Neural cell (in vitro differentiated cells): ENCODE results near the gene SLC37A1. TPM values are rescaled to one million over a fixed set of nuclear protein-coding genes. Genes with fewer than 3 reads are reported as not detected.

Experiments used
- H2AFZ ChIP-seq: fragments of 200-600, 300-800 bp; sonication (generic), shearing (Covaris generic); 2 replicates; pipeline ENCODE4 v1.6.0; 2014; ENCODE audit warnings: low read depth, mild to moderate bottlenecking, antibody characterized with exemption, low read length, moderate library complexity
- H3F3A ChIP-seq: fragments of 200-600 bp; shearing (Covaris generic); 2 replicates; pipeline ENCODE4 v1.6.1; 2016; ENCODE audit warnings: mild to moderate bottlenecking, moderate library complexity, mixed read lengths, antibody characterized with exemption, low read length; ENCODE audit not compliant: insufficient read depth, poor library complexity, severe bottlenecking
- H3K27ac ChIP-seq: fragments of 200-600, 300-800 bp; sonication (generic), shearing (Covaris generic); 2 replicates; pipeline ENCODE4 v1.5.1; 2014; ENCODE audit warnings: mild to moderate bottlenecking, low read length, moderate library complexity
- H3K27me3 ChIP-seq: fragments of 300-800, 200-600 bp; sonication (generic), shearing (Covaris generic); 2 replicates; pipeline ENCODE4 v1.6.0; 2014; ENCODE audit warnings: mild to moderate bottlenecking, low read depth, low read length, moderate library complexity; ENCODE audit not compliant: insufficient read depth
- H3K36me3 ChIP-seq: fragments of 300-800, 200-600 bp; sonication (generic), shearing (Covaris generic); 2 replicates; pipeline ENCODE4 v1.5.1; 2014; ENCODE audit warnings: mild to moderate bottlenecking, antibody characterized with exemption, low read length, moderate library complexity; ENCODE audit not compliant: insufficient read depth
- H3K4me2 ChIP-seq: fragments of 300-800, 200-600 bp; sonication (generic), shearing (Covaris generic); 2 replicates; pipeline ENCODE4 v1.6.0; 2014; ENCODE audit warnings: mild to moderate bottlenecking, low read length
- H3K4me3 ChIP-seq: fragments of 300-800, 200-600 bp; sonication (generic), shearing (Covaris generic); 2 replicates; pipeline ENCODE4 v1.5.1; 2014; ENCODE audit warnings: mild to moderate bottlenecking, low read length, moderate library complexity
- H3K79me2 ChIP-seq: fragments of 200-600 bp; shearing (Covaris generic); replicated peaks from 2 replicates; pipeline ENCODE4 v1.6.0; 2014; ENCODE audit warnings: mild to moderate bottlenecking, low read length, moderate library complexity; ENCODE audit not compliant: insufficient read depth
- H3K9ac ChIP-seq: fragments of 300-800, 200-600 bp; sonication (generic), shearing (Covaris generic); 2 replicates; pipeline ENCODE4 v1.6.1; 2016; ENCODE audit warnings: mild to moderate bottlenecking, low read length, mixed read lengths
- H3K9me2 ChIP-seq: fragments of 200-600 bp; shearing (Covaris generic); 2 replicates; pipeline ENCODE4 v1.6.1; 2016; ENCODE audit warnings: mild to moderate bottlenecking, low read length, mixed read lengths; ENCODE audit not compliant: insufficient read depth
- H3K9me3 ChIP-seq: fragments of 200-600, 300-800 bp; sonication (generic), shearing (Covaris generic); 2 replicates; pipeline ENCODE4 v1.6.1; 2016; ENCODE audit warnings: mild to moderate bottlenecking, mixed run types, low read length, moderate library complexity, mixed read lengths
- H4K20me1 ChIP-seq: fragments of 200-600 bp; shearing (Covaris generic); 2 replicates; pipeline ENCODE4 v1.6.1; 2016; ENCODE audit warnings: mild to moderate bottlenecking, mixed run types; ENCODE audit not compliant: insufficient read depth
- CTCF ChIP-seq: fragments of 450-650 bp; IDR thresholded peaks from 2 replicates; pipeline ENCODE4 v1.5.1; 2014; ENCODE audit warnings: antibody characterized with exemption, mild to moderate bottlenecking, moderate library complexity; ENCODE audit not compliant: poor library complexity, severe bottlenecking
- EP300 ChIP-seq: fragments of 450-650 bp; conservative IDR thresholded peaks from 2 replicates; pipeline ENCODE4 v1.6.1; 2014; ENCODE audit warnings: antibody characterized with exemption, mild to moderate bottlenecking, moderate library complexity; ENCODE audit not compliant: poor library complexity, severe bottlenecking
- EZH2 ChIP-seq: fragments of 200-600, 300-800 bp; shearing (Covaris generic), sonication (generic); IDR thresholded peaks from 2 replicates; pipeline ENCODE4 v1.6.1; 2014; ENCODE audit warnings: antibody characterized with exemption, low read length, borderline replicate concordance, mild to moderate bottlenecking; ENCODE audit not compliant: insufficient read depth, poor library complexity, severe bottlenecking
- MXI1 ChIP-seq: fragments of 450-650 bp; conservative IDR thresholded peaks from 2 replicates; pipeline ENCODE4 v1.6.1; 2014; ENCODE audit warnings: antibody characterized with exemption, mild to moderate bottlenecking; ENCODE audit not compliant: poor library complexity, severe bottlenecking
- POLR2AphosphoS5 ChIP-seq: IDR thresholded peaks from 2 replicates; pipeline ENCODE4 v1.6.1; 2012
- RAD21 ChIP-seq: fragments of 450-650 bp; conservative IDR thresholded peaks from 2 replicates; pipeline ENCODE4 v1.6.1; 2014; ENCODE audit warnings: antibody characterized with exemption, mild to moderate bottlenecking, moderate library complexity
- REST ChIP-seq: IDR thresholded peaks from 2 replicates; pipeline ENCODE4 v1.6.1; 2012; ENCODE audit warnings: borderline replicate concordance
- SMC3 ChIP-seq: fragments of 450-650 bp; conservative IDR thresholded peaks from 2 replicates; pipeline ENCODE4 v1.6.1; 2014; ENCODE audit warnings: antibody characterized with exemption, mild to moderate bottlenecking, moderate library complexity; ENCODE audit not compliant: poor library complexity
- TAF1 ChIP-seq: IDR thresholded peaks from 2 replicates; pipeline ENCODE4 v1.6.1; 2012; ENCODE audit warnings: low read depth
- polyA plus RNA-seq: library from polyadenylated mRNA; depleted of rRNA; stranded (reverse); fragments of >200 nt; gene quantifications from 2 replicates; pipeline ENCODE4 v1.2.3, GENCODE V29; 2014

Gene SLC37A1
- polyA plus RNA-seq, 1 donor from 2014 or later: 60.7 TPM

GRCh38 chr21:42473498-42474042 lies 40.1 kb upstream of the SLC37A1 start:
- Histone ChIP-seq H3F3A (no peaks in the 10 kb centered on the region), H3K27ac (no peak overlapping the region), H3K9me3 (no peaks in the 10 kb centered on the region), H3K27me3 (no peaks in the 10 kb centered on the region), H3K9ac (no peak overlapping the region), H2AFZ (no peak overlapping the region), H3K36me3 (no peaks in the 10 kb centered on the region), H3K9me2 (no peaks in the 10 kb centered on the region), H3K4me3 (no peak overlapping the region), H4K20me1 (no peaks in the 10 kb centered on the region), H3K4me2 (no peak overlapping the region), H3K79me2 (no peaks in the 10 kb centered on the region)
- TF ChIP-seq RAD21 (no peak), SMC3 (no peak), TAF1 (no peak), REST (no peak), POLR2AphosphoS5 (no peak), EZH2 (no peak), CTCF (no peak), EP300 (no peak), MXI1 (no peak)

GRCh38 chr21:42474043-42474831 lies 39.4 kb upstream of the SLC37A1 start:
- H2AFZ ChIP-seq: no peak overlapping the region
- H3K79me2 ChIP-seq: no peaks in the 10 kb centered on the region
- no peak overlapping the region for H3K4me3 ChIP-seq
- H3K36me3 ChIP-seq: no peaks in the 10 kb centered on the region
- no peaks in the 10 kb centered on the region for H4K20me1 ChIP-seq
- no peak overlapping the region for H3K4me2 ChIP-seq
- H3F3A ChIP-seq: no peaks in the 10 kb centered on the region
- H3K9ac ChIP-seq: no peak overlapping the region
- no peaks in the 10 kb centered on the region for H3K9me2 ChIP-seq
- no peaks in the 10 kb centered on the region for H3K9me3 ChIP-seq
- H3K27ac ChIP-seq: no peak overlapping the region
- no peaks in the 10 kb centered on the region for H3K27me3 ChIP-seq
- TF ChIP-seq EZH2: no peak
- no peak for TF ChIP-seq REST
- TF ChIP-seq MXI1: no peak
- no peak for TF ChIP-seq RAD21
- TF ChIP-seq EP300: no peak
- no peak for TF ChIP-seq TAF1
- TF ChIP-seq SMC3: no peak
- TF ChIP-seq POLR2AphosphoS5: no peak
- no peak for TF ChIP-seq CTCF
